Adipocyte (in vitro differentiated cells): ENCODE data around the gene TMEM63B.

Source experiments
- DNase-seq: peaks from one replicate; pipeline ENCODE4 v3.0.0-alpha.2; 2015; ENCODE audit warnings: low read depth
- H3K27me3 ChIP-seq: replicated peaks from 2 replicates; pipeline ENCODE4 v1.7.0; 2013; ENCODE audit warnings: mild to moderate bottlenecking, low read length, moderate library complexity; ENCODE audit not compliant: control insufficient read depth, insufficient read depth
- H3K36me3 ChIP-seq: 2 replicates; pipeline ENCODE4 v1.7.0; 2013; ENCODE audit warnings: low read length, mild to moderate bottlenecking, moderate library complexity; ENCODE audit not compliant: control insufficient read depth, insufficient read depth, severe bottlenecking
- H3K4me1 ChIP-seq: 2 replicates; pipeline ENCODE4 v1.7.0; 2013; ENCODE audit warnings: mild to moderate bottlenecking, low read length, moderate library complexity; ENCODE audit not compliant: control insufficient read depth, insufficient read depth
- H3K4me3 ChIP-seq: 2 replicates; pipeline ENCODE4 v1.7.0; 2013; ENCODE audit warnings: mild to moderate bottlenecking, low read length, moderate library complexity
- H3K9ac ChIP-seq: 2 replicates; pipeline ENCODE4 v1.7.0; 2013; ENCODE audit warnings: mild to moderate bottlenecking, low read length, moderate library complexity
- H3K9me3 ChIP-seq: 2 replicates; pipeline ENCODE4 v1.7.0; 2013; ENCODE audit warnings: mild to moderate bottlenecking, low read length, moderate library complexity; ENCODE audit not compliant: control insufficient read depth

The TMEM63B gene

GRCh38 chr6:44203955-44204354 is 76.6 kb downstream of the TMEM63B start:
- no peak overlapping the region for H3K4me3 ChIP-seq
- no peak for DNase-seq
- H3K9ac ChIP-seq, result no peak overlapping the region
- peaks cover 31% of the 10 kb centered on the region for H3K4me1 ChIP-seq
- H3K9me3 ChIP-seq, result no peaks in the 10 kb centered on the region
- H3K27me3 ChIP-seq, result no peaks in the 10 kb centered on the region
- H3K36me3 ChIP-seq, result no peaks in the 10 kb centered on the region
